Measurements from ENCODE around the gene SIRT3.
"Not testable (repeated sequence)": the region's sequence is repeated elsewhere in the genome, so short reads cannot be mapped to it uniquely, and the experiment has no call there.

Gene SIRT3

GRCh38 chr11:240315-240714 lies 4.2 kb upstream of the SIRT3 start:
- no peak for DNase-seq (ENCODE audit: low read depth)
- TF ChIP-seq, protein P1, sequence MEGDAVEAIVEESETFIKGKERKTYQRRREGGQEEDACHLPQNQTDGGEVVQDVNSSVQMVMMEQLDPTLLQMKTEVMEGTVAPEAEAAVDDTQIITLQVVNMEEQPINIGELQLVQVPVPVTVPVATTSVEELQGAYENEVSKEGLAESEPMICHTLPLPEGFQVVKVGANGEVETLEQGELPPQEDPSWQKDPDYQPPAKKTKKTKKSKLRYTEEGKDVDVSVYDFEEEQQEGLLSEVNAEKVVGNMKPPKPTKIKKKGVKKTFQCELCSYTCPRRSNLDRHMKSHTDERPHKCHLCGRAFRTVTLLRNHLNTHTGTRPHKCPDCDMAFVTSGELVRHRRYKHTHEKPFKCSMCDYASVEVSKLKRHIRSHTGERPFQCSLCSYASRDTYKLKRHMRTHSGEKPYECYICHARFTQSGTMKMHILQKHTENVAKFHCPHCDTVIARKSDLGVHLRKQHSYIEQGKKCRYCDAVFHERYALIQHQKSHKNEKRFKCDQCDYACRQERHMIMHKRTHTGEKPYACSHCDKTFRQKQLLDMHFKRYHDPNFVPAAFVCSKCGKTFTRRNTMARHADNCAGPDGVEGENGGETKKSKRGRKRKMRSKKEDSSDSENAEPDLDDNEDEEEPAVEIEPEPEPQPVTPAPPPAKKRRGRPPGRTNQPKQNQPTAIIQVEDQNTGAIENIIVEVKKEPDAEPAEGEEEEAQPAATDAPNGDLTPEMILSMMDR (conservative IDR thresholded peaks at IDR 0.05; ENCODE audit: low read depth, low read length): no peak
- H3K4me3 ChIP-seq (ENCODE audit: low read depth, low read length): no peak overlapping the region

GRCh38 chr11:238346-238745 lies 2.2 kb upstream of the SIRT3 start:
- H3K4me3 ChIP-seq (ENCODE audit: low read depth, low read length); DNase-seq (ENCODE audit: low read depth): not testable (repeated sequence)

DNA sequence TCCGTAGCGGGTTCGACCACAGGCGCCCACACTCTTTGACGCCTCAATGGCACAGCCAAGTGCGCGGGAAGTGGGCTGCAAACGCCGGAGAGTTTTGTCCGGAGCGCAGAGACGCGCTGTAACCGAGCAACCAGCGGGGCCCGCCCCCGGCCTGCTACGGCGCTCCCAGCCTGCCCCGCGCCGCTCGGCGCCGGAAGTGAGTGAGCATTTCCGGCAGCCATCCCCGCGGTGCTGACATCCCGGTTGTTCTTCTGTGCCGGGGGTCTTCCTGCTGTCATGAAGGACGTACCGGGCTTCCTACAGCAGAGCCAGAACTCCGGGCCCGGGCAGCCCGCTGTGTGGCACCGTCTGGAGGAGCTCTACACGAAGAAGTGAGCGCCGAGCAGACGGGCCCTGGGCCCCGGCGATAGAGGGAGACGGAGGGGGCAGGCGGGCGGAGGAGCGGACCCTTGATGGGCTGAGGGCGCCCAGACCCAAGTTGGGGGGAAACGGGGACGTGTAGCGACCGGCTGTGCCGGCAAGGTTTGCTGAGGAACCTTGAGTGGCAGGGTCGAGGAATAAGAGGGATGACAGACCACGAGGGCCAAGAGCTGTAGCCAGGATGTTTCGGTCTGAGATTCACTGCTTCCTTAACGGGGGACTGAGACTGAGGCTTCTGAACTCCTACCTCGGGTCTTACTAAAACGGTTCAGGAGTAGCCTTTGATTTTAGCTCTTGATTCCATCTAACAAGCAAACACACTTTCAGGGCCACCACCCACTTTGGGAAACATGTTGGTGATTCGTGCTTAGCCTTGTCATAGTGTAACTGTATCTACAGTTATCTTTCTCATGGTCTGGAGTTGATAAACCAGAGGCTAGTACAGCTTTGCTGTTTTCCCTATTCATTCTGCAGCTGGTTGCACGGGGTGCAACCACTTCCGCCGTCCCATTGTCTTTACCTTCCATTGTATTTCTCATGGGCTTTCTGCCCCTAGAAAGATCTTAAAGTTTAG lies 929 bp upstream of the SIRT3 start, which contains the start of gene PSMD13:
Gene PSMD13, plus strand, starts transcription at position 203 of the 994 bp plus-strand sequence. Its CDS starts 74 bp downstream, at position 277.
- peak; percentile 85 for DNase-seq (ENCODE audit: low read depth)
- peak within 1 kb of the TSS; percentile 94 for H3K4me3 ChIP-seq (ENCODE audit: low read depth, low read length)
- TF ChIP-seq, protein P1 (conservative IDR thresholded peaks at IDR 0.05; ENCODE audit: low read depth, low read length): no peak

- DNase-seq (ENCODE audit: low read depth): peak; percentile 29
- TF ChIP-seq, protein P1 (conservative IDR thresholded peaks at IDR 0.05; ENCODE audit: low read depth, low read length): no peak
- peak overlapping the region; percentile 87 for H3K4me3 ChIP-seq (ENCODE audit: low read depth, low read length)
Observed at GRCh38 chr11:235609-235996, 539 bp downstream of the SIRT3 start.

DNA sequence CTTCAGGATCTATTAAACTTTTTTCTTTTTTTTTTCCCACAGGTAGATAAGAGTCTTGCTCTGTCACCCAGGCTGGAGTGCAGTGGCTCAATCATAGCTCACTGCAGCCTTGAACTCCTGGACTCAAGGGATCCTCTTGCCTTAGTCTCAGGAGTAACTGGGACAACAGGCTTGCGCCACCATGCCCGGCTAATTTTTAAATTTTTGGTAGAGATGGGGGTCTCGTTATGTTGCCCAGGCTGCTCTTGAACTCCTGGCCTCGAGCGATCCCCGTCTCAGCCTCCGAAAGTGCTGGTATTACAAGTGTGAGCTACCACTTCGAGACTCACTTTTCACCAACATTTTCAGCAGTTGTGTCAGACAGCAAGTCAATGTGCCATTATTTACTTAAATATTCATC lies 962 bp downstream of the SIRT3 start:
- TF ChIP-seq, protein P1 (conservative IDR thresholded peaks at IDR 0.05; ENCODE audit: low read depth, low read length): no peak
- peak overlapping the region; percentile 87 for H3K4me3 ChIP-seq (ENCODE audit: low read depth, low read length)
- no peak for DNase-seq (ENCODE audit: low read depth)

GRCh38 chr11:232783-233565 lies 3.2 kb downstream of the SIRT3 start:
- no peak overlapping the region for H3K4me3 ChIP-seq (ENCODE audit: low read depth, low read length)
- DNase-seq (ENCODE audit: low read depth): no peak
- TF ChIP-seq, protein P1 (conservative IDR thresholded peaks at IDR 0.05; ENCODE audit: low read depth, low read length): no peak

DNA sequence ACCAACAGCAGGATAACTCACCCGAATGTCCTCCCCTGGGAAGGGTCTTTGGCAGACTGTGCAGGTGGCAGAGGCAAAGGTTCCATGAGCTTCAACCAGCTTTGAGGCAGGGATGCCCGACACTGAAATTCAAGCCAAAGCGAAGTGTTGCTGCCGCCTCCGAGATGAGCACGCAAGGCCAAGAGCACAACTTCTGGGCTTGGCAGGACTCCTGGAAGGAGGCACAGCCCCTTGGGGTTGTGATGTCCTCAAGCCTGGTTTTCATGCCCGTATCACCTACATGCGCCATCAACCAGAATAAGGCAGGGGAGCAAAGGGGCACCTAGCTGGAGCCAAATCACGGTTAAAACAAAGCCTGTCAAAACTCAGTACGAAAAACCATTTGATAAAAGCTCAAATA lies 5.7 kb downstream of the SIRT3 start:
- H3K4me3 ChIP-seq (ENCODE audit: low read depth, low read length): no peak overlapping the region
- no peak for DNase-seq (ENCODE audit: low read depth)
- TF ChIP-seq, protein P1 (conservative IDR thresholded peaks at IDR 0.05; ENCODE audit: low read depth, low read length): no peak
